Neural cell (in vitro differentiated cells): ENCODE measurements around the gene VCP.
A peak's percentile ranks its signal among the peaks of the same experiment; 100 is the strongest.

Source experiments
- CTCF ChIP-seq: fragments of 450-650 bp; IDR thresholded peaks from 2 replicates; pipeline ENCODE4 v1.5.1; 2014; ENCODE audit warnings: antibody characterized with exemption, mild to moderate bottlenecking, moderate library complexity; ENCODE audit not compliant: poor library complexity, severe bottlenecking
- EP300 ChIP-seq: fragments of 450-650 bp; conservative IDR thresholded peaks from 2 replicates; pipeline ENCODE4 v1.6.1; 2014; ENCODE audit warnings: antibody characterized with exemption, mild to moderate bottlenecking, moderate library complexity; ENCODE audit not compliant: poor library complexity, severe bottlenecking
- EZH2 ChIP-seq: fragments of 200-600, 300-800 bp; shearing (Covaris generic), sonication (generic); IDR thresholded peaks from 2 replicates; pipeline ENCODE4 v1.6.1; 2014; ENCODE audit warnings: antibody characterized with exemption, low read length, borderline replicate concordance, mild to moderate bottlenecking; ENCODE audit not compliant: insufficient read depth, poor library complexity, severe bottlenecking
- MXI1 ChIP-seq: fragments of 450-650 bp; conservative IDR thresholded peaks from 2 replicates; pipeline ENCODE4 v1.6.1; 2014; ENCODE audit warnings: antibody characterized with exemption, mild to moderate bottlenecking; ENCODE audit not compliant: poor library complexity, severe bottlenecking
- POLR2AphosphoS5 ChIP-seq: IDR thresholded peaks from 2 replicates; pipeline ENCODE4 v1.6.1; 2012
- RAD21 ChIP-seq: fragments of 450-650 bp; conservative IDR thresholded peaks from 2 replicates; pipeline ENCODE4 v1.6.1; 2014; ENCODE audit warnings: antibody characterized with exemption, mild to moderate bottlenecking, moderate library complexity
- REST ChIP-seq: IDR thresholded peaks from 2 replicates; pipeline ENCODE4 v1.6.1; 2012; ENCODE audit warnings: borderline replicate concordance
- SMC3 ChIP-seq: fragments of 450-650 bp; conservative IDR thresholded peaks from 2 replicates; pipeline ENCODE4 v1.6.1; 2014; ENCODE audit warnings: antibody characterized with exemption, mild to moderate bottlenecking, moderate library complexity; ENCODE audit not compliant: poor library complexity
- TAF1 ChIP-seq: IDR thresholded peaks from 2 replicates; pipeline ENCODE4 v1.6.1; 2012; ENCODE audit warnings: low read depth

- TF ChIP-seq REST = no peak
- TF ChIP-seq POLR2AphosphoS5 = peak; percentile 7
- TF ChIP-seq CTCF = peak; percentile 99
- TF ChIP-seq MXI1 = no peak
- TF ChIP-seq SMC3 = peak; percentile 96
- TF ChIP-seq EZH2 = no peak
- TF ChIP-seq RAD21 = peak; percentile 97
- TF ChIP-seq EP300 = no peak
- no peak for TF ChIP-seq TAF1
Observed at GRCh38 chr9:35116898-35117551, 44.6 kb upstream of the VCP start.
